ENCODE results near the gene ADGRD1. TPM values are rescaled to one million over a fixed set of nuclear protein-coding genes. Genes with fewer than 3 reads are reported as not detected.

Gene ADGRD1
- total and polyA plus RNA-seq, 2 of the 8 experiments (the other 6 are each of a cell fraction or from before 2014, with no cell fraction given), result 0.36 to 0.48 TPM

DNA sequence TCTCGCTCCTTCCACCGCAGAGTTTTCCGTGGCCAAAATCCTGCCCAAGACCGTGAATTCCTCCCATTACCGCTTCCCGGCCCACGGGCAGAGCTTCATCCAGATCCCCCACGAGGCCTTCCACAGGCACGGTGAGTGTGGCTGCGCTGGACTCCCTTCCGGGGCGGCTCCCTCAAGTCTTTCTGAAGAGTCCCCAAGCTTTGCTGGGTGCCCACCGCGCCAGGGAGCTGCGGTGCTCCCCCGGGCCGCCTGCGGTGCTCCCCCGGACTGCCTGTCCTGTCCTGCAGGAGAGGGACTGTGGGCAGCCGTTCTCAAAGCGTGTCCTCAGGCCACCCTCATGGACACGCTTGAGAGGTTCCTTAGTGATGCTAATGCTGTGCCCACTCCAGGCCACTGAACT is 50.5 kb downstream of the ADGRD1 start:
- Histone ChIP-seq H4K5ac (ENCODE audit: insufficient read length, low read depth, low read length) (no peak overlapping the region), H3K27ac (ENCODE audit: low read depth, low read length) (no peak overlapping the region), H4K8ac (ENCODE audit: extremely low read depth, insufficient read depth, low read length) (no peak overlapping the region), H3K23me2 (ENCODE audit: low read depth, low read length) (no peaks in the 10 kb centered on the region), H3K27me3 (replicated peaks in 1 of 4; ENCODE audit: control insufficient read depth in 3 of 4, extremely low read depth in 1 of 4, insufficient read depth in 3 of 4, low read length in 3 of 4) (no peaks in the 10 kb centered on the region), H4K91ac (replicated peaks; ENCODE audit: insufficient read length, low read length) (no peak overlapping the region), H2BK120ac (replicated peaks; ENCODE audit: low read depth, low read length) (no peak overlapping the region), H2BK5ac (ENCODE audit: low read depth, low read length) (no peak overlapping the region), H2AFZ (ENCODE audit: low read length) (no peak overlapping the region), H2BK20ac (ENCODE audit: low read length) (no peak overlapping the region), H3K4me1 (replicated peaks in 1 of 4; ENCODE audit: control insufficient read depth in 3 of 4, insufficient read depth in 4 of 4, low read length in 3 of 4) (peaks cover 0 to 2% (median 0%) of the 10 kb centered on the region in 4 experiments; a peak in 1 of 7 replicates), H3K36me3 (ENCODE audit: control insufficient read depth in 2 of 4, insufficient read depth in 4 of 4, low read length in 3 of 4) (no peaks in the 10 kb centered on the region), H3K9me3 (ENCODE audit: insufficient read depth in 2 of 2, low read depth in 1 of 2, low read length in 1 of 2) (peaks cover 0 to 4% of the 10 kb centered on the region in 2 experiments; a peak in 1 of 4 replicates), H2BK15ac (ENCODE audit: low read length) (no peak overlapping the region), H3K79me2 (ENCODE audit: control insufficient read depth in 1 of 2, insufficient read depth in 2 of 2, low read length in 2 of 2) (no peaks in the 10 kb centered on the region), H4K20me1 (replicated peaks in 1 of 2; ENCODE audit: control insufficient read depth in 1 of 2, insufficient read depth in 2 of 2, low read length in 2 of 2) (no peaks in the 10 kb centered on the region), H3K4me3 (ENCODE audit: extremely low read depth in 1 of 4, insufficient read depth in 2 of 4, low read depth in 3 of 4, low read length in 4 of 4) (no peak overlapping the region), H3K18ac (ENCODE audit: extremely low read depth, low read length) (no peak overlapping the region; the same call in 1 of the 2 replicates), H3K4me2 (ENCODE audit: insufficient read depth in 1 of 2, low read depth in 2 of 2, low read length in 2 of 2) (no peak overlapping the region), H2AK5ac (ENCODE audit: low read depth, low read length) (no peak overlapping the region), H3K4ac (replicated peaks; ENCODE audit: insufficient read length, low read depth, low read length) (no peak overlapping the region), H3K9ac (replicated peaks in 1 of 4; ENCODE audit: extremely low read depth in 1 of 4, low read depth in 3 of 4, low read length in 3 of 4) (no peak overlapping the region), H2BK12ac (ENCODE audit: low read depth, low read length) (no peak overlapping the region), H3K14ac (ENCODE audit: insufficient read length) (no peak overlapping the region), H3K79me1 (ENCODE audit: low read depth, low read length) (no peaks in the 10 kb centered on the region), H3K23ac (ENCODE audit: insufficient read length) (no peak overlapping the region), H3K56ac (replicated peaks; ENCODE audit: insufficient read length, low read depth, low read length) (no peak overlapping the region)
- TF ChIP-seq SP4 (IDR thresholded peaks at IDR 0.05; ENCODE audit: low read length) (no peak), TEAD4 (IDR thresholded peaks at IDR 0.05; ENCODE audit: low read depth, low read length) (no peak), CTBP2 (IDR thresholded peaks at IDR 0.05; ENCODE audit: borderline replicate concordance, insufficient read depth, insufficient read length, low read length) (no peak), FOSL1 (IDR thresholded peaks at IDR 0.05; ENCODE audit: insufficient read depth, low read depth, low read length) (no peak)
- FAIRE-seq (no peak), DNase-seq (ENCODE audit: low read depth in 1 of 2, low spot score in 2 of 2) (no peak)
- POLR2A ChIA-PET (ENCODE audit: partially characterized antibody), result no interaction called here
- 92% methylated on average over 17 of the region's 22 CpGs; no CpG with 5 or more reads in 1 of the 2 experiments for WGBS, 2 experiments (ENCODE audit: extremely low coverage in 1 of 2, insufficient coverage in 1 of 2, insufficient read length in 1 of 2, insufficient replicate concordance in 2 of 2, low coverage in 1 of 2, low lambda C conversion rate in 2 of 2, missing lambda C conversion rate in 1 of 2)
- CTCF ChIA-PET (ENCODE audit: partially characterized antibody), result interaction anchor here (1.2 to 1.5 kb wide), 4 partner anchors 14 to 190 kb away, joined by 3 to 5 read pairs (median 4); no protein-coding TSS in a partner anchor

Data from H1 (cell line).